HEK293 (cell line): ENCODE data around the gene TNS3.
"Not testable (repeated sequence)": the region's sequence is repeated elsewhere in the genome, so short reads cannot be mapped to it uniquely, and the experiment has no call there.

Experiments used
- CTCF ChIA-PET: fragments of 350-600 bp; formaldehyde crosslinking; extraction: SDS; loops from one replicate; lab custom pipeline; 2021; ENCODE audit warnings: antibody characterized with exemption; lab: Yijun Ruan, JAX
- POLR2A ChIA-PET: fragments of 300-600 bp; formaldehyde crosslinking; extraction: SDS; loops from one replicate; lab custom pipeline; 2020; ENCODE audit warnings: antibody characterized with exemption, inconsistent platforms; lab: Yijun Ruan, JAX
- H3K27ac ChIP-seq: fragments of 200-500 bp; sonication (Bioruptor generic); 2 replicates; pipeline ENCODE4 v1.5.1; 2014; ENCODE audit warnings: low read depth, low read length, control low read depth, inconsistent platforms; ENCODE audit errors: extremely low read depth
- H3K36me3 ChIP-seq, 2 experiments: fragments of 200-500 bp in 1 of 2; sonication (Bioruptor generic) in 1 of 2; 1 replicate in 1 of 2; 2 replicates in 1 of 2; pipeline ENCODE4 v1.5.1; 2014 to 2017; ENCODE audit warnings: inconsistent platforms in 2 of 2, low read length in 2 of 2; ENCODE audit not compliant: control insufficient read depth in 2 of 2, insufficient read depth in 1 of 2
- H3K4me1 ChIP-seq: fragments of 200-500 bp; sonication (Bioruptor generic); 2 replicates; pipeline ENCODE4 v1.5.1; 2014; ENCODE audit warnings: mild to moderate bottlenecking, low read length, inconsistent platforms; ENCODE audit not compliant: control insufficient read depth, insufficient read depth
- H3K4me3 ChIP-seq: 2 replicates; pipeline ENCODE4 v1.5.1; 2011; ENCODE audit warnings: low read depth, mild to moderate bottlenecking, control low read depth, low read length, moderate library complexity
- H3K9me3 ChIP-seq: fragments of 200-500 bp; sonication (Bioruptor generic); 2 replicates; pipeline ENCODE4 v1.5.1; 2014; ENCODE audit warnings: low read depth, low read length, inconsistent platforms; ENCODE audit not compliant: control insufficient read depth, insufficient read depth
- CTCF ChIP-seq: fragments of 450-650 bp; formaldehyde crosslinking; IDR thresholded peaks from 2 replicates; pipeline ENCODE4 v1.5.1; 2016; ENCODE audit warnings: missing biosample characterization, missing genetic modification characterization
- GFI1B ChIP-seq: fragments of 450-650 bp; formaldehyde crosslinking; IDR thresholded peaks from 2 replicates; pipeline ENCODE4 v1.5.1; 2016; ENCODE audit warnings: missing biosample characterization, missing genetic modification characterization
- HIC1 ChIP-seq: fragments of 450-650 bp; formaldehyde crosslinking; IDR thresholded peaks from 2 replicates; pipeline ENCODE4 v1.5.1; 2016; ENCODE audit warnings: missing biosample characterization, missing genetic modification characterization
- OSR2 ChIP-seq: fragments of 450-650 bp; formaldehyde crosslinking; IDR thresholded peaks from 2 replicates; pipeline ENCODE4 v1.5.1; 2016; ENCODE audit warnings: missing biosample characterization, missing genetic modification characterization
- ZBTB10 ChIP-seq: fragments of 450-650 bp; formaldehyde crosslinking; IDR thresholded peaks from 2 replicates; pipeline ENCODE4 v1.5.1; 2016; ENCODE audit warnings: missing biosample characterization, missing genetic modification characterization
- ZBTB20 ChIP-seq: fragments of 450-650 bp; formaldehyde crosslinking; IDR thresholded peaks from 2 replicates; pipeline ENCODE4 v1.5.1; 2016; ENCODE audit warnings: missing biosample characterization, missing genetic modification characterization
- ZBTB26 ChIP-seq: fragments of 450-650 bp; formaldehyde crosslinking; optimal IDR thresholded peaks from 2 replicates; pipeline ENCODE3; 2016; ENCODE audit warnings: missing biosample characterization, mild to moderate bottlenecking, missing genetic modification characterization
- ZIC2 ChIP-seq: fragments of 450-650 bp; formaldehyde crosslinking; IDR thresholded peaks from 2 replicates; pipeline ENCODE4 v1.5.1; 2016; ENCODE audit warnings: missing biosample characterization, missing genetic modification characterization
- ZNF114 ChIP-seq: fragments of 450-650 bp; formaldehyde crosslinking; IDR thresholded peaks from 2 replicates; pipeline ENCODE4 v1.5.0; 2017; ENCODE audit warnings: missing biosample characterization, missing genetic modification characterization
- ZNF174 ChIP-seq: fragments of 450-650 bp; formaldehyde crosslinking; IDR thresholded peaks from 2 replicates; pipeline ENCODE4 v1.5.0; 2017; ENCODE audit warnings: missing biosample characterization, mild to moderate bottlenecking, missing genetic modification characterization
- ZNF223 ChIP-seq: fragments of 450-650 bp; formaldehyde crosslinking; IDR thresholded peaks from 2 replicates; pipeline ENCODE4 v1.5.1; 2016; ENCODE audit warnings: missing biosample characterization, missing genetic modification characterization
- ZNF248 ChIP-seq: fragments of 450-650 bp; formaldehyde crosslinking; IDR thresholded peaks from 2 replicates; pipeline ENCODE4 v1.5.1; 2017; ENCODE audit warnings: missing biosample characterization, missing genetic modification characterization
- ZNF521 ChIP-seq: fragments of 450-650 bp; formaldehyde crosslinking; IDR thresholded peaks from 2 replicates; pipeline ENCODE4 v1.5.1; 2017; ENCODE audit warnings: missing biosample characterization, mild to moderate bottlenecking, missing genetic modification characterization
- ZNF548 ChIP-seq: fragments of 450-650 bp; formaldehyde crosslinking; IDR thresholded peaks from 2 replicates; pipeline ENCODE4 v1.5.1; 2016; ENCODE audit warnings: missing biosample characterization, missing genetic modification characterization
- ZNF558 ChIP-seq: fragments of 450-650 bp; formaldehyde crosslinking; IDR thresholded peaks from 2 replicates; pipeline ENCODE4 v1.5.1; 2016; ENCODE audit warnings: missing biosample characterization, missing genetic modification characterization
- ZNF777 ChIP-seq: fragments of 450-650 bp; formaldehyde crosslinking; IDR thresholded peaks from 2 replicates; pipeline ENCODE4 v1.5.1; 2017; ENCODE audit warnings: missing biosample characterization, missing genetic modification characterization, borderline replicate concordance
- ZSCAN23 ChIP-seq: fragments of 450-650 bp; formaldehyde crosslinking; IDR thresholded peaks from 2 replicates; pipeline ENCODE4 v1.5.1; 2016; ENCODE audit warnings: missing biosample characterization, missing genetic modification characterization
- TF ChIP-seq, protein P1 (sequence below): IDR thresholded peaks from 2 replicates; pipeline ENCODE4 v1.6.1; 2011; ENCODE audit warnings: mild to moderate bottlenecking, low read depth, low read length, borderline replicate concordance

Gene TNS3

GRCh38 chr7:47542051-47542450 lies 39.9 kb downstream of the TNS3 start:
- no peak for TF ChIP-seq ZNF223 (tag by site-specific recombination)
- TF ChIP-seq GFI1B (tag by site-specific recombination): no peak
- no peaks in the 10 kb centered on the region for H3K36me3 ChIP-seq
- H3K27ac ChIP-seq: no peak overlapping the region
- H3K9me3 ChIP-seq: no peaks in the 10 kb centered on the region
- ChIA-PET CTCF (no interaction called here), POLR2A (no interaction called here)
- H3K4me3 ChIP-seq: no peak overlapping the region
- no peaks in the 10 kb centered on the region for H3K4me1 ChIP-seq

DNA sequence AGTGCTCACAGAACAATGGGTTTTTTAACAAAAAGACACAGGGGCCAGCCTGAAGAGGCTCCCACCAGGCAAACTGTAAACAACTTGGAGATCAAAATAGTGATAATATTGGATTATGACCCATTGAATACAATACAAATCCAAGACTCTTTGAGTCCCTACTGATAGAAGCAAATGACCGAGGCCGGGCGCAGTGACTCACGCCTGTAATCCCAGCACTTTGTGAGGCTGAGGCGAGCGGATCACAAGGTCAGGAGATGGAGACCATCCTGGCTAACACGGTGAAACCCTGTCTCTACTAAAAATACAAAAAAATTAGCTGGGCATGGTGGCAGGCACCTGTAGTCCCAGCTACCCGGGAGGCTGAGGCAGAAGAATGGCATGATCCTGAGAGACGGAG lies 40.4 kb downstream of the TNS3 start:
- H3K9me3 ChIP-seq, H3K27ac ChIP-seq, H3K4me3 ChIP-seq, H3K36me3 ChIP-seq, POLR2A ChIA-PET, H3K4me1 ChIP-seq: not testable (repeated sequence)
- CTCF ChIA-PET: interaction anchor here (0.8 kb wide), 1 partner anchor 9 kb away, joined by 3 read pairs; no protein-coding TSS in a partner anchor

DNA sequence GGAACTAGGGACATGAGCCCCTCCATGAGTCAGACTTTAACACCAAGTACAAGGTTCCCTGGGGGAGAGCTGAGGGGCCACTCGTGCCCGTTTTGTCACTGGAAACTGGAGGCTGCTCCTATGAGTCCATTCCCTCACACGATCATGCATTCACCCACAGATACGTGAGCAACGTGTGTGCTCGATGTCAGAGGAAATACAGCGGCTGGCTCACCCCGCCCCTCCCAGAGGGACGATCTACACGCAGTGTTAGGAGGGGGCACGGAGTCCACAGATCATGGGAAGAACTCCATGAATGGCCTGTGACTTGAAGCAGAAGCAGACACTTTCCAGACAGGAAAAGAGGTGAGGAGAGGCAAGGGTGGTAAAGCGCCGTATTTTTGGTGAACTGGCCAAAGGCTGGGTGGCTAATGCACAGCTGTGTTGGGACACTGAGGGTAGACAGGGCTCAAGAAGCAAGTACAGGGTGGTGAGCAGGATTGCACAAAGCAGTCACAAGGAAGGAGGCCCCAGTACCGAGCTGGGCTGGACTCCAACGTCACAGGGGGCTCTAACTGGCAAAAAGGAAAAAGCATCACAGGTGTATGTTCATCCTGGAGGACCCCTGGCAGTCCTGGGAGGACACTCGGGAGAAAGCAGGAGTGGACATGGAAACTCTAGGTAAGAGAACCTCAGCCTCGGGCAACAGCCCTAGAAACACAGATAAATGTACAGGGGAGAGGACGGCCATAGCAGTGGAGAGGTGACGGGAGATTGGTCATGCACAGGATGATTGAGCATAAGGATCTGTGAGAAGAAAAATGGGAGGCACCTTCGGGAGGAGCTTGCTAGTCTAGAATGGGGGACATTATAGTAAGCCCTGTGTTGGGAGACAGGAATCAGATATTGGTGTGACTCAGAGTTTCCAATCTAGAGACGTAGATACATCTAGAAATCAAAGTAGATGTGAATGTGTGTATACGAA lies 41.2 kb downstream of the TNS3 start:
- Histone ChIP-seq H3K9me3 (no peaks in the 10 kb centered on the region), H3K4me3 (no peak overlapping the region), H3K4me1 (no peaks in the 10 kb centered on the region), H3K27ac (no peak overlapping the region), H3K36me3 (no peaks in the 10 kb centered on the region)
- CTCF ChIA-PET: interaction anchor here (0.8 kb wide), 1 partner anchor 10 kb away, joined by 3 read pairs; no protein-coding TSS in a partner anchor
- TF ChIP-seq HIC1 (tag by site-specific recombination): no peak
- TF ChIP-seq ZBTB10 (tag by site-specific recombination): no peak
- TF ChIP-seq, protein P1, sequence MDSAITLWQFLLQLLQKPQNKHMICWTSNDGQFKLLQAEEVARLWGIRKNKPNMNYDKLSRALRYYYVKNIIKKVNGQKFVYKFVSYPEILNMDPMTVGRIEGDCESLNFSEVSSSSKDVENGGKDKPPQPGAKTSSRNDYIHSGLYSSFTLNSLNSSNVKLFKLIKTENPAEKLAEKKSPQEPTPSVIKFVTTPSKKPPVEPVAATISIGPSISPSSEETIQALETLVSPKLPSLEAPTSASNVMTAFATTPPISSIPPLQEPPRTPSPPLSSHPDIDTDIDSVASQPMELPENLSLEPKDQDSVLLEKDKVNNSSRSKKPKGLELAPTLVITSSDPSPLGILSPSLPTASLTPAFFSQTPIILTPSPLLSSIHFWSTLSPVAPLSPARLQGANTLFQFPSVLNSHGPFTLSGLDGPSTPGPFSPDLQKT: no peak
- no peak for TF ChIP-seq OSR2 (tag by site-specific recombination)
- POLR2A ChIA-PET: no interaction called here

- no peak overlapping the region for H3K4me3 ChIP-seq
- H3K4me1 ChIP-seq: no peaks in the 10 kb centered on the region
- POLR2A ChIA-PET: no interaction called here
- CTCF ChIA-PET: no interaction called here
- no peaks in the 10 kb centered on the region for H3K36me3 ChIP-seq
- H3K9me3 ChIP-seq: no peaks in the 10 kb centered on the region
- H3K27ac ChIP-seq: no peak overlapping the region
- TF ChIP-seq ZNF777 (tag by site-specific recombination): no peak
- TF ChIP-seq ZNF223 (tag by site-specific recombination): no peak
- TF ChIP-seq ZNF548 (tag by site-specific recombination): no peak
- TF ChIP-seq ZIC2 (tag by site-specific recombination): no peak
- no peak for TF ChIP-seq ZNF248 (tag by site-specific recombination)
- no peak for TF ChIP-seq ZBTB20
- TF ChIP-seq CTCF (tag by site-specific recombination): no peak
- TF ChIP-seq ZNF558: no peak
- no peak for TF ChIP-seq ZNF174 (tag by site-specific recombination)
- no peak for TF ChIP-seq ZNF114 (tag by site-specific recombination)
- no peak for TF ChIP-seq ZSCAN23
- TF ChIP-seq ZBTB26 (tag by site-specific recombination): no peak
- TF ChIP-seq ZNF521 (tag by site-specific recombination): no peak
These were observed 41.9 kb downstream of the TNS3 start for GRCh38 chr7:47540053-47540386.
